ENCODE data around the gene FOXQ1.
"Not testable (repeated sequence)": the region's sequence is repeated elsewhere in the genome, so short reads cannot be mapped to it uniquely, and the experiment has no call there.

The FOXQ1 gene

DNA sequence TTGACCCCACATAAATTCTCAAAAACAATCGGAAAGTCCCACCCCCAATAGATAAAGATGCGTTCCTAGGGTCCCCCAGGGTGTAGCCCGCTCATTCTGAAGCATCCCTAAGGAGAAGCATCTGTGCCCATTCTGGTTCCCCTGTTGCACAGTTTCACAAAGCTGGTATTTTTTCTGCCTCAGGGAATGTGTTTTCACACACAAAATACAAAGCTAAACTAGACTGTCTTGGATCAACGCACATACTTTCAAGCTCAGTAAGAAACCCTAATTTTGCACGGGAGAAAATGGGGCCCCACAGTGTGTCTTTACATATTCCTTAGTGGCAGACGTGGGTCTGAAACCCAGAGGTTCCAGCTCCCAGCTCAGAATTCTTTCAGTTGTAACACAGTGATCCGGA lies 6.1 kb downstream of the FOXQ1 start:
- Histone ChIP-seq H3K36me3 (ENCODE audit: control insufficient read depth, low read length) (no peaks in the 10 kb centered on the region), H4K20me1 (ENCODE audit: control insufficient read depth, insufficient read depth, low read depth, low read length) (no peaks in the 10 kb centered on the region), H3K4me1 (ENCODE audit: control insufficient read depth, low read length) (no peaks in the 10 kb centered on the region), H3K9me2 (replicated peaks; ENCODE audit: control insufficient read depth, low read length) (no peaks in the 10 kb centered on the region), H3F3A (ENCODE audit: control insufficient read depth, insufficient read depth) (no peaks in the 10 kb centered on the region), H3K79me2 (ENCODE audit: control insufficient read depth, low read length) (no peaks in the 10 kb centered on the region), H3K9me3 (ENCODE audit: control insufficient read depth, insufficient read depth, low read length) (peaks cover 4% of the 10 kb centered on the region; the same call in 1 of the 2 replicates), H3K4me2 (ENCODE audit: low read length) (no peak overlapping the region), H3K4me3 (ENCODE audit: low read length) (no peak overlapping the region), H3K27me3 (ENCODE audit: control insufficient read depth, low read length) (peaks cover 4% of the 10 kb centered on the region; the same call in 1 of the 2 replicates), H3K27ac (ENCODE audit: low read depth, low read length) (no peak overlapping the region)
- TF ChIP-seq, protein P1, sequence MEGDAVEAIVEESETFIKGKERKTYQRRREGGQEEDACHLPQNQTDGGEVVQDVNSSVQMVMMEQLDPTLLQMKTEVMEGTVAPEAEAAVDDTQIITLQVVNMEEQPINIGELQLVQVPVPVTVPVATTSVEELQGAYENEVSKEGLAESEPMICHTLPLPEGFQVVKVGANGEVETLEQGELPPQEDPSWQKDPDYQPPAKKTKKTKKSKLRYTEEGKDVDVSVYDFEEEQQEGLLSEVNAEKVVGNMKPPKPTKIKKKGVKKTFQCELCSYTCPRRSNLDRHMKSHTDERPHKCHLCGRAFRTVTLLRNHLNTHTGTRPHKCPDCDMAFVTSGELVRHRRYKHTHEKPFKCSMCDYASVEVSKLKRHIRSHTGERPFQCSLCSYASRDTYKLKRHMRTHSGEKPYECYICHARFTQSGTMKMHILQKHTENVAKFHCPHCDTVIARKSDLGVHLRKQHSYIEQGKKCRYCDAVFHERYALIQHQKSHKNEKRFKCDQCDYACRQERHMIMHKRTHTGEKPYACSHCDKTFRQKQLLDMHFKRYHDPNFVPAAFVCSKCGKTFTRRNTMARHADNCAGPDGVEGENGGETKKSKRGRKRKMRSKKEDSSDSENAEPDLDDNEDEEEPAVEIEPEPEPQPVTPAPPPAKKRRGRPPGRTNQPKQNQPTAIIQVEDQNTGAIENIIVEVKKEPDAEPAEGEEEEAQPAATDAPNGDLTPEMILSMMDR (IDR thresholded peaks at IDR 0.05; ENCODE audit: low read depth, low read length, poor library complexity, severe bottlenecking), result no peak
- TF ChIP-seq EZH2phosphoT487 (IDR thresholded peaks at IDR 0.05; ENCODE audit: borderline replicate concordance, low read length), result no peak

DNA sequence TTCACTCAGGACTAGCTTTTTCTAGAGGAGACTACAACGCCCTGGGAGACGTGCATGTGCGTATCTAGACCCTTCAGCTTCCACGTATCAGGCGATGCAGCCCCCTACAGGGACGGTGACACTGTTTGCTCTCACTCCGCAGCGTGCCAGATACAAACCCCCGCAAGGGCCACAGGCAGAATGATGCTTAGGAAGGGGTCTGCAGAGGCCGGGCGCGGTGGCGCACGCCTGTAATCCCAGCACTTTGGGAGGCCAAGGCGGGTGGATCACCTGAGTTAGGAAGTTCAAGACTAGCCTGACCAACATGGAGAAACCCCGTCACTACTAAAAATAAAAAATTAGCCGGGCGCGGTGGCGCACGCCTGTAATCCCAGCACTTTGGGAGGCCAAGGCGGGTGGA lies 6.7 kb downstream of the FOXQ1 start:
- not testable (repeated sequence) for H3F3A ChIP-seq (ENCODE audit: control insufficient read depth, insufficient read depth); H3K79me2 ChIP-seq (ENCODE audit: control insufficient read depth, low read length); H3K9me3 ChIP-seq (ENCODE audit: control insufficient read depth, insufficient read depth, low read length); H3K36me3 ChIP-seq (ENCODE audit: control insufficient read depth, low read length); H4K20me1 ChIP-seq (ENCODE audit: control insufficient read depth, insufficient read depth, low read depth, low read length); H3K27me3 ChIP-seq (ENCODE audit: control insufficient read depth, low read length); H3K4me2 ChIP-seq (ENCODE audit: low read length); H3K27ac ChIP-seq (ENCODE audit: low read depth, low read length); H3K4me1 ChIP-seq (ENCODE audit: control insufficient read depth, low read length); H3K9me2 ChIP-seq (replicated peaks; ENCODE audit: control insufficient read depth, low read length); H3K4me3 ChIP-seq (ENCODE audit: low read length)

DNA sequence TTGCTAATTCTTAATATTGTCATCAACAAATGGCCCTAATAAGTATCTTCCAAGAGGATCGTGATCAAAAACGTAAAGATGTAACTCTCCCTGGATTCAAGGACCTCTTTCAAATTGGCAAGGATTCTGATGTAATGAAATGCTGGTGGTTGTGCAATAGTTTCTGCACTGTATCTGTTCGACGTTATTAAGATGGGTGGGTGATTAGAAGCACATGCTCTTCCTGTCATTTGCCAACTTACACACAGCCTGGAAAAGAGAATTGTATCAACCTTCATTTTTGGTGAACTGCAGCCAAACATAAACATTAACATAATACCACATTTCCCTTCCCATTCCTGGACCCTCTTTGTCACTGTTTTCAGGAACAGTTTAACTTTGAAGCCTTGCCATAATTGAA lies 9.8 kb downstream of the FOXQ1 start:
- no peaks in the 10 kb centered on the region for H4K20me1 ChIP-seq (ENCODE audit: control insufficient read depth, insufficient read depth, low read depth, low read length)
- H3F3A ChIP-seq (ENCODE audit: control insufficient read depth, insufficient read depth), result no peaks in the 10 kb centered on the region
- peaks cover 14% of the 10 kb centered on the region for H3K27me3 ChIP-seq (ENCODE audit: control insufficient read depth, low read length)
- H3K9me3 ChIP-seq (ENCODE audit: control insufficient read depth, insufficient read depth, low read length), result peaks cover 4% of the 10 kb centered on the region; the same call in 1 of the 2 replicates
- no peaks in the 10 kb centered on the region for H3K79me2 ChIP-seq (ENCODE audit: control insufficient read depth, low read length)
- H3K4me3 ChIP-seq (ENCODE audit: low read length), result no peak overlapping the region
- H3K4me1 ChIP-seq (ENCODE audit: control insufficient read depth, low read length), result no peaks in the 10 kb centered on the region
- TF ChIP-seq EZH2phosphoT487 (IDR thresholded peaks at IDR 0.05; ENCODE audit: borderline replicate concordance, low read length), result no peak
- TF ChIP-seq, protein P1 (IDR thresholded peaks at IDR 0.05; ENCODE audit: low read depth, low read length, poor library complexity, severe bottlenecking), result no peak
- H3K27ac ChIP-seq (ENCODE audit: low read depth, low read length), result no peak overlapping the region
- H3K4me2 ChIP-seq (ENCODE audit: low read length), result no peak overlapping the region
- no peaks in the 10 kb centered on the region for H3K36me3 ChIP-seq (ENCODE audit: control insufficient read depth, low read length)
- no peaks in the 10 kb centered on the region for H3K9me2 ChIP-seq (replicated peaks; ENCODE audit: control insufficient read depth, low read length)

DNA sequence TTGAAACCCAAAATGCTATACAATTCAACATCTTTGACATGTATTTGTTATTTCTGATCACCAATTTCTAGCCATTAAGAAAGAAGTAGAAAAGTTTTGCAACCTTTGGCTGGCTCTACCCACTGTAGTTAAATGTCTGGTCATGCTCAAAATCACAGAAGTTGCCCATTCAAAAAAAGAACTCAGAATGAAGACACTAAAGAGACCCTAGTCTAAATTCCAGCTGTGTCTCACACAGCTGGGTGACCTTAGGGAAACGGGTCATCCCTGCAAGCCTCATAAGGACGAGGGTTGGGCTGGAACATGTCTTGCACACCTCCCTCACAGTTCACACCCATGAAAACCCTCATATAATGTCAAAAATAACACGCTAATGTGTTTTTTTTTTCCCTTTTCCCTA lies 10.3 kb downstream of the FOXQ1 start:
- Histone ChIP-seq H3K4me3 (ENCODE audit: low read length) (no peak overlapping the region), H3K4me2 (ENCODE audit: low read length) (no peak overlapping the region), H3K4me1 (ENCODE audit: control insufficient read depth, low read length) (no peaks in the 10 kb centered on the region), H3K9me2 (replicated peaks; ENCODE audit: control insufficient read depth, low read length) (no peaks in the 10 kb centered on the region), H3F3A (ENCODE audit: control insufficient read depth, insufficient read depth) (no peaks in the 10 kb centered on the region), H3K79me2 (ENCODE audit: control insufficient read depth, low read length) (no peaks in the 10 kb centered on the region), H4K20me1 (ENCODE audit: control insufficient read depth, insufficient read depth, low read depth, low read length) (no peaks in the 10 kb centered on the region), H3K9me3 (ENCODE audit: control insufficient read depth, insufficient read depth, low read length) (peaks cover 4% of the 10 kb centered on the region; the same call in 1 of the 2 replicates), H3K27ac (ENCODE audit: low read depth, low read length) (no peak overlapping the region), H3K36me3 (ENCODE audit: control insufficient read depth, low read length) (no peaks in the 10 kb centered on the region), H3K27me3 (ENCODE audit: control insufficient read depth, low read length) (peaks cover 17% of the 10 kb centered on the region)
- TF ChIP-seq EZH2phosphoT487 (IDR thresholded peaks at IDR 0.05; ENCODE audit: borderline replicate concordance, low read length), result no peak
- TF ChIP-seq, protein P1 (IDR thresholded peaks at IDR 0.05; ENCODE audit: low read depth, low read length, poor library complexity, severe bottlenecking), result no peak
